Amygdala (tissue), 56 donors: ENCODE results near the gene RPF1.

Experiments
- DNase-seq, 56 donors: peaks; one replicate each; lab custom pipeline; 2025; lab: John Stamatoyannopoulos, UW

RPF1 gene

DNA sequence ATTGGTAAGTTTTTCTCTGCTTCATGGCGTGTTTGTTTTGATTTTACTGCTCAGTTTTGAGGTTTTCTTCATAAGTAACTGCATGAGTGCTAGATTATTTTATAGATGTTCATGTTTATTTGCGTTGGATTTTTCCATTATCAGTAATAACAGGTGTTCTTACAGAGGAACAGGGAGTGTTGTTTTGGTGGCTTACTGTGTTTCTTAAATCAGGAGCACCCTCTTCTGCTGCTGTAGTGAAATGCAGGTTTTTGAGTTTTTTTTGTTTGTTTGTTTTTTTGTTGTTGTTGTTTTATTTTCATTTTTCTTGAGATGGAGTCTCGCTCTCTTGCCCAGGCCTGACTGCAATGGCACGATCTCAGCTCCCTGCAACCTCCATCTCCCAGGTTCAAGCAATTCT lies 62.6 kb downstream of the RPF1 start:
- DNase-seq = no peak
